GM23338 (cell line): ENCODE measurements around the gene MED13L. TPM values are rescaled to one million over a fixed set of nuclear protein-coding genes. Genes with fewer than 3 reads are reported as not detected.

ENCODE experiments used
- ATAC-seq: fragments of 200-7000 bp; cut with Tn5 transposase; 3 replicates; pipeline ENCODE4 v1.9.1; 2020
- DNase-seq: peaks from one replicate; pipeline ENCODE4 v3.0.0-alpha.2; 2015; ENCODE audit warnings: low spot score
- H2AFZ ChIP-seq: fragments of 200-600 bp; sonication (generic); 2 replicates; pipeline ENCODE4 v1.8.0; 2016; ENCODE audit warnings: antibody characterized with exemption, mild to moderate bottlenecking, moderate library complexity
- H3F3A ChIP-seq: fragments of 200-600 bp; sonication (generic); replicated peaks from 2 replicates; pipeline ENCODE4 v1.8.0; 2017; ENCODE audit warnings: antibody characterized with exemption, mixed run types, low read depth
- H3K27ac ChIP-seq: fragments of 200-600 bp; sonication (generic); 2 replicates; pipeline ENCODE4 v1.6.1; 2016; ENCODE audit warnings: low read depth
- H3K27me3 ChIP-seq: fragments of 200-600 bp; sonication (generic); 2 replicates; pipeline ENCODE4 v1.8.0; 2016; ENCODE audit warnings: mild to moderate bottlenecking, mixed run types, moderate library complexity; ENCODE audit not compliant: insufficient read depth
- H3K36me3 ChIP-seq: fragments of 200-600 bp; sonication (generic); 2 replicates; pipeline ENCODE4 v1.8.0; 2016; ENCODE audit warnings: mild to moderate bottlenecking; ENCODE audit not compliant: insufficient read depth
- H3K4me1 ChIP-seq: fragments of 200-600 bp; sonication (generic); 2 replicates; pipeline ENCODE4 v1.8.0; 2016; ENCODE audit warnings: mild to moderate bottlenecking, moderate library complexity; ENCODE audit not compliant: insufficient read depth
- H3K4me2 ChIP-seq: fragments of 200-600 bp; sonication (generic); 2 replicates; pipeline ENCODE4 v1.7.1; 2017; ENCODE audit warnings: mixed run types
- H3K4me3 ChIP-seq: fragments of 200-600 bp; sonication (generic); 2 replicates; pipeline ENCODE4 v1.6.1; 2016; ENCODE audit warnings: mixed run types
- H3K79me2 ChIP-seq: fragments of 200-600 bp; sonication (generic); replicated peaks from 2 replicates; pipeline ENCODE4 v1.8.0; 2017; ENCODE audit warnings: mild to moderate bottlenecking; ENCODE audit not compliant: insufficient read depth
- H3K9me2 ChIP-seq: fragments of 200-600 bp; sonication (generic); 2 replicates; pipeline ENCODE4 v1.8.0; 2017; ENCODE audit not compliant: insufficient read depth
- H4K20me1 ChIP-seq: fragments of 200-600 bp; sonication (generic); replicated peaks from 2 replicates; pipeline ENCODE4 v1.8.0; 2017; ENCODE audit warnings: mild to moderate bottlenecking; ENCODE audit not compliant: insufficient read depth
- H3K27ac Mint-ChIP-seq: 2 replicates; pipeline ENCODE4 v1.8.0; 2020; ENCODE audit warnings: inconsistent platforms, mild to moderate bottlenecking, moderate library complexity, mixed read lengths
- H3K27me3 Mint-ChIP-seq: 3 replicates; pipeline ENCODE4 v1.8.0; 2022; ENCODE audit warnings: low read depth, mild to moderate bottlenecking, moderate library complexity, mixed read lengths, inconsistent platforms; ENCODE audit not compliant: insufficient read depth, poor library complexity
- H3K36me3 Mint-ChIP-seq: 3 replicates; pipeline ENCODE4 v1.8.0; 2021; ENCODE audit warnings: low read depth, mild to moderate bottlenecking, inconsistent platforms, moderate library complexity, mixed read lengths
- H3K4me1 Mint-ChIP-seq: 3 replicates; pipeline ENCODE4 v1.8.0; 2020; ENCODE audit warnings: mild to moderate bottlenecking, inconsistent platforms, mixed read lengths
- H3K4me3 Mint-ChIP-seq: 3 replicates; pipeline ENCODE4 v1.8.0; 2021; ENCODE audit warnings: moderate library complexity, mild to moderate bottlenecking, inconsistent platforms, mixed read lengths
- H3K9me3 Mint-ChIP-seq: 3 replicates; pipeline ENCODE4 v1.8.0; 2020; ENCODE audit warnings: moderate library complexity, mild to moderate bottlenecking, inconsistent platforms, mixed read lengths
- CREB1 ChIP-seq: fragments of 250-450 bp; sonication (Bioruptor Pico); IDR thresholded peaks from 2 replicates; pipeline ENCODE4 v1.5.0; 2020; ENCODE audit warnings: low read depth, mild to moderate bottlenecking, moderate library complexity
- EZH2 ChIP-seq: fragments of 200-600 bp; sonication (generic); IDR thresholded peaks from one replicate; pipeline ENCODE4 v1.8.0; 2017; ENCODE audit warnings: antibody characterized with exemption, mild to moderate bottlenecking, low read depth; ENCODE audit not compliant: unreplicated experiment
- JUNB ChIP-seq: IDR thresholded peaks from one replicate; pipeline ENCODE4 v1.6.1; 2016; ENCODE audit warnings: antibody characterized with exemption; ENCODE audit not compliant: unreplicated experiment
- NANOG ChIP-seq: IDR thresholded peaks from 2 replicates; pipeline ENCODE4 v1.6.1; 2016; ENCODE audit warnings: antibody characterized with exemption, borderline replicate concordance
- POLR2AphosphoS5 ChIP-seq: IDR thresholded peaks from 2 replicates; pipeline ENCODE4 v1.6.1; 2016; ENCODE audit warnings: antibody characterized with exemption, low read depth
- STAT1 ChIP-seq: IDR thresholded peaks from one replicate; pipeline ENCODE4 v1.6.1; 2016; ENCODE audit warnings: antibody characterized with exemption; ENCODE audit not compliant: unreplicated experiment
- ZNF331 ChIP-seq: fragments of 250-450 bp; sonication (Bioruptor Pico); IDR thresholded peaks from 2 replicates; pipeline ENCODE4 v1.5.0; 2020; ENCODE audit warnings: low read depth, mild to moderate bottlenecking, moderate library complexity
- polyA plus RNA-seq: library from polyadenylated mRNA; unstranded; fragments of >200 nt; fragmentation: Nextera tagmentation; extraction: Ambion mirVana; gene quantifications from 2 replicates; pipeline ENCODE4 v1.2.1, GENCODE V29; 2016
- total RNA-seq: library from RNA; depleted of rRNA; stranded (reverse); fragments of >200 nt; shearing (Covaris generic); gene quantifications from 2 replicates; pipeline ENCODE4 v1.2.3, GENCODE V29; 2014
- TF ChIP-seq, protein P1 (sequence below): fragments of 250-450 bp; sonication (Bioruptor Pico); IDR thresholded peaks from 2 replicates; pipeline ENCODE4 v1.5.0; 2020; ENCODE audit warnings: mild to moderate bottlenecking, moderate library complexity
- TF ChIP-seq, protein P2 (sequence below), 2 experiments: fragments of 200-600 bp in 1 of 2; sonication (generic) in 1 of 2; conservative IDR thresholded peaks; 2 replicates each; pipeline versions ENCODE4 v1.5.1 to v1.6.1; 2016 to 2017; ENCODE audit warnings: antibody characterized with exemption in 2 of 2, low read depth in 2 of 2, mild to moderate bottlenecking in 2 of 2, moderate library complexity in 1 of 2
- TF ChIP-seq, protein P3 (sequence below): IDR thresholded peaks from one replicate; pipeline ENCODE4 v1.6.1; 2018; ENCODE audit warnings: antibody characterized with exemption; ENCODE audit not compliant: unreplicated experiment

Gene MED13L
- total and polyA plus RNA-seq, 2 experiments from 2014 or later, result 20.9 to 73.6 TPM

GRCh38 chr12:115957686-115958290, 319.7 kb downstream of the MED13L start:
- H4K20me1 ChIP-seq, result no peaks in the 10 kb centered on the region
- H3K4me3 ChIP-seq, result no peak overlapping the region
- ATAC-seq, result no peak
- H3K4me1 ChIP-seq, result peaks cover 4% of the 10 kb centered on the region
- Mint-ChIP-seq H3K27ac (no peak overlapping the region), H3K4me3 (no peak overlapping the region), H3K27me3 (peaks cover 3% of the 10 kb centered on the region), H3K9me3 (no peaks in the 10 kb centered on the region), H3K4me1 (peaks cover 21% of the 10 kb centered on the region; the same call in 2 of the 3 replicates), H3K36me3 (peaks cover 12% of the 10 kb centered on the region)
- no peaks in the 10 kb centered on the region for H3K79me2 ChIP-seq
- H3K9me2 ChIP-seq, result no peaks in the 10 kb centered on the region
- no peaks in the 10 kb centered on the region for H3K27me3 ChIP-seq
- H3K27ac ChIP-seq, result no peak overlapping the region
- no peak for DNase-seq
- TF ChIP-seq EZH2, result no peak
- TF ChIP-seq, protein P1, sequence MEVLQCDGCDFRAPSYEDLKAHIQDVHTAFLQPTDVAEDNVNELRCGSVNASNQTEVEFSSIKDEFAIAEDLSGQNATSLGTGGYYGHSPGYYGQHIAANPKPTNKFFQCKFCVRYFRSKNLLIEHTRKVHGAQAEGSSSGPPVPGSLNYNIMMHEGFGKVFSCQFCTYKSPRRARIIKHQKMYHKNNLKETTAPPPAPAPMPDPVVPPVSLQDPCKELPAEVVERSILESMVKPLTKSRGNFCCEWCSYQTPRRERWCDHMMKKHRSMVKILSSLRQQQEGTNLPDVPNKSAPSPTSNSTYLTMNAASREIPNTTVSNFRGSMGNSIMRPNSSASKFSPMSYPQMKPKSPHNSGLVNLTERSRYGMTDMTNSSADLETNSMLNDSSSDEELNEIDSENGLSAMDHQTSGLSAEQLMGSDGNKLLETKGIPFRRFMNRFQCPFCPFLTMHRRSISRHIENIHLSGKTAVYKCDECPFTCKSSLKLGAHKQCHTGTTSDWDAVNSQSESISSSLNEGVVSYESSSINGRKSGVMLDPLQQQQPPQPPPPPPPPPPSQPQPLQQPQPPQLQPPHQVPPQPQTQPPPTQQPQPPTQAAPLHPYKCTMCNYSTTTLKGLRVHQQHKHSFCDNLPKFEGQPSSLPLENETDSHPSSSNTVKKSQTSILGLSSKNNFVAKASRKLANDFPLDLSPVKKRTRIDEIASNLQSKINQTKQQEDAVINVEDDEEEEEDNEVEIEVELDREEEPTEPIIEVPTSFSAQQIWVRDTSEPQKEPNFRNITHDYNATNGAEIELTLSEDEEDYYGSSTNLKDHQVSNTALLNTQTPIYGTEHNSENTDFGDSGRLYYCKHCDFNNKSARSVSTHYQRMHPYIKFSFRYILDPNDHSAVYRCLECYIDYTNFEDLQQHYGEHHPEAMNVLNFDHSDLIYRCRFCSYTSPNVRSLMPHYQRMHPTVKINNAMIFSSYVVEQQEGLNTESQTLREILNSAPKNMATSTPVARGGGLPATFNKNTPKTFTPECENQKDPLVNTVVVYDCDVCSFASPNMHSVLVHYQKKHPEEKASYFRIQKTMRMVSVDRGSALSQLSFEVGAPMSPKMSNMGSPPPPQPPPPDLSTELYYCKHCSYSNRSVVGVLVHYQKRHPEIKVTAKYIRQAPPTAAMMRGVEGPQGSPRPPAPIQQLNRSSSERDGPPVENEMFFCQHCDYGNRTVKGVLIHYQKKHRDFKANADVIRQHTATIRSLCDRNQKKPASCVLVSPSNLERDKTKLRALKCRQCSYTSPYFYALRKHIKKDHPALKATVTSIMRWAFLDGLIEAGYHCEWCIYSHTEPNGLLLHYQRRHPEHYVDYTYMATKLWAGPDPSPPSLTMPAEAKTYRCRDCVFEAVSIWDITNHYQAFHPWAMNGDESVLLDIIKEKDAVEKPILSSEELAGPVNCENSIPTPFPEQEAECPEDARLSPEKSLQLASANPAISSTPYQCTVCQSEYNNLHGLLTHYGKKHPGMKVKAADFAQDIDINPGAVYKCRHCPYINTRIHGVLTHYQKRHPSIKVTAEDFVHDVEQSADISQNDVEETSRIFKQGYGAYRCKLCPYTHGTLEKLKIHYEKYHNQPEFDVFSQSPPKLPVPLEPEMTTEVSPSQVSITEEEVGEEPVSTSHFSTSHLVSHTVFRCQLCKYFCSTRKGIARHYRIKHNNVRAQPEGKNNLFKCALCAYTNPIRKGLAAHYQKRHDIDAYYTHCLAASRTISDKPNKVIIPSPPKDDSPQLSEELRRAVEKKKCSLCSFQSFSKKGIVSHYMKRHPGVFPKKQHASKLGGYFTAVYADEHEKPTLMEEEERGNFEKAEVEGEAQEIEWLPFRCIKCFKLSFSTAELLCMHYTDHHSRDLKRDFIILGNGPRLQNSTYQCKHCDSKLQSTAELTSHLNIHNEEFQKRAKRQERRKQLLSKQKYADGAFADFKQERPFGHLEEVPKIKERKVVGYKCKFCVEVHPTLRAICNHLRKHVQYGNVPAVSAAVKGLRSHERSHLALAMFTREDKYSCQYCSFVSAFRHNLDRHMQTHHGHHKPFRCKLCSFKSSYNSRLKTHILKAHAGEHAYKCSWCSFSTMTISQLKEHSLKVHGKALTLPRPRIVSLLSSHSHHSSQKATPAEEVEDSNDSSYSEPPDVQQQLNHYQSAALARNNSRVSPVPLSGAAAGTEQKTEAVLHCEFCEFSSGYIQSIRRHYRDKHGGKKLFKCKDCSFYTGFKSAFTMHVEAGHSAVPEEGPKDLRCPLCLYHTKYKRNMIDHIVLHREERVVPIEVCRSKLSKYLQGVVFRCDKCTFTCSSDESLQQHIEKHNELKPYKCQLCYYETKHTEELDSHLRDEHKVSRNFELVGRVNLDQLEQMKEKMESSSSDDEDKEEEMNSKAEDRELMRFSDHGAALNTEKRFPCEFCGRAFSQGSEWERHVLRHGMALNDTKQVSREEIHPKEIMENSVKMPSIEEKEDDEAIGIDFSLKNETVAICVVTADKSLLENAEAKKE (CRISPR knock-in tag), result no peak
- no peak for TF ChIP-seq POLR2AphosphoS5
- H3K4me2 ChIP-seq, result no peak overlapping the region
- no peaks in the 10 kb centered on the region for H3F3A ChIP-seq
- H2AFZ ChIP-seq, result no peak overlapping the region
- peaks cover 1% of the 10 kb centered on the region; the same call in 1 of the 2 replicates for H3K36me3 ChIP-seq

DNA sequence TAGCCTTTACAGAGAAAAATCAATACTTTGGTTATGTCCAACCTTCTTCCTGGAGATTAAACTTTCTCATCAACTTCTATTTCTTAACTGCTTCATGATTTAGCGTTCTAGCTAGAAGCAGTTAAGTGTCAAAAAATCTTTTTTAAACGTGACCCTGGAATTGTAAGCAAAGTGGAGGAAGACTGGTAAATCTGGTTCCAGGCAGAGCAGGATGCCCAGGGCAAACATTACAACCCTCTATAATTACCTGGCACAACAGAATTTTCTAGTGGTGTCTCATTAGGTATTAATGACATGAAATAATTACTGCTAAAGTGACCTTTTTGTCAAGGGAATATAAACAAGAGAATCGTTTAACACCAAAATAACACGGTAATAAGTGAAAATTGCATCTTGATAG, 320.8 kb downstream of the MED13L start:
- no peak for DNase-seq
- H3K9me2 ChIP-seq, result 0 out of 2 replicates have a peak, but pooled peaks cover 5% of the 10 kb centered on the region
- Mint-ChIP-seq H3K36me3 (peaks cover 8% of the 10 kb centered on the region), H3K27ac (no peak overlapping the region; the same call in 1 of the 2 replicates), H3K27me3 (peaks cover 3% of the 10 kb centered on the region), H3K9me3 (no peaks in the 10 kb centered on the region), H3K4me1 (peaks cover 28% of the 10 kb centered on the region), H3K4me3 (no peak overlapping the region)
- peak overlapping the region; percentile 15; the same call in 1 of the 2 replicates for H3K27ac ChIP-seq
- H2AFZ ChIP-seq, result no peak overlapping the region
- H3K4me1 ChIP-seq, result peaks cover 14% of the 10 kb centered on the region
- no peaks in the 10 kb centered on the region for H4K20me1 ChIP-seq
- no peak for ATAC-seq
- no peaks in the 10 kb centered on the region for H3F3A ChIP-seq
- no peaks in the 10 kb centered on the region for H3K79me2 ChIP-seq
- no peaks in the 10 kb centered on the region for H3K36me3 ChIP-seq
- no peak overlapping the region for H3K4me2 ChIP-seq
- H3K27me3 ChIP-seq, result no peaks in the 10 kb centered on the region
- H3K4me3 ChIP-seq, result no peak overlapping the region
- TF ChIP-seq STAT1, result no peak
- no peak for TF ChIP-seq CREB1 (CRISPR knock-in tag)
- TF ChIP-seq EZH2, result no peak
- TF ChIP-seq, protein P2, sequence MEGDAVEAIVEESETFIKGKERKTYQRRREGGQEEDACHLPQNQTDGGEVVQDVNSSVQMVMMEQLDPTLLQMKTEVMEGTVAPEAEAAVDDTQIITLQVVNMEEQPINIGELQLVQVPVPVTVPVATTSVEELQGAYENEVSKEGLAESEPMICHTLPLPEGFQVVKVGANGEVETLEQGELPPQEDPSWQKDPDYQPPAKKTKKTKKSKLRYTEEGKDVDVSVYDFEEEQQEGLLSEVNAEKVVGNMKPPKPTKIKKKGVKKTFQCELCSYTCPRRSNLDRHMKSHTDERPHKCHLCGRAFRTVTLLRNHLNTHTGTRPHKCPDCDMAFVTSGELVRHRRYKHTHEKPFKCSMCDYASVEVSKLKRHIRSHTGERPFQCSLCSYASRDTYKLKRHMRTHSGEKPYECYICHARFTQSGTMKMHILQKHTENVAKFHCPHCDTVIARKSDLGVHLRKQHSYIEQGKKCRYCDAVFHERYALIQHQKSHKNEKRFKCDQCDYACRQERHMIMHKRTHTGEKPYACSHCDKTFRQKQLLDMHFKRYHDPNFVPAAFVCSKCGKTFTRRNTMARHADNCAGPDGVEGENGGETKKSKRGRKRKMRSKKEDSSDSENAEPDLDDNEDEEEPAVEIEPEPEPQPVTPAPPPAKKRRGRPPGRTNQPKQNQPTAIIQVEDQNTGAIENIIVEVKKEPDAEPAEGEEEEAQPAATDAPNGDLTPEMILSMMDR (conservative IDR thresholded peaks at IDR 0.05; ENCODE audit: low read depth in 2 of 2), result no peak
- TF ChIP-seq JUNB, result no peak
- no peak for TF ChIP-seq ZNF331 (CRISPR knock-in tag)
- TF ChIP-seq, protein P3, sequence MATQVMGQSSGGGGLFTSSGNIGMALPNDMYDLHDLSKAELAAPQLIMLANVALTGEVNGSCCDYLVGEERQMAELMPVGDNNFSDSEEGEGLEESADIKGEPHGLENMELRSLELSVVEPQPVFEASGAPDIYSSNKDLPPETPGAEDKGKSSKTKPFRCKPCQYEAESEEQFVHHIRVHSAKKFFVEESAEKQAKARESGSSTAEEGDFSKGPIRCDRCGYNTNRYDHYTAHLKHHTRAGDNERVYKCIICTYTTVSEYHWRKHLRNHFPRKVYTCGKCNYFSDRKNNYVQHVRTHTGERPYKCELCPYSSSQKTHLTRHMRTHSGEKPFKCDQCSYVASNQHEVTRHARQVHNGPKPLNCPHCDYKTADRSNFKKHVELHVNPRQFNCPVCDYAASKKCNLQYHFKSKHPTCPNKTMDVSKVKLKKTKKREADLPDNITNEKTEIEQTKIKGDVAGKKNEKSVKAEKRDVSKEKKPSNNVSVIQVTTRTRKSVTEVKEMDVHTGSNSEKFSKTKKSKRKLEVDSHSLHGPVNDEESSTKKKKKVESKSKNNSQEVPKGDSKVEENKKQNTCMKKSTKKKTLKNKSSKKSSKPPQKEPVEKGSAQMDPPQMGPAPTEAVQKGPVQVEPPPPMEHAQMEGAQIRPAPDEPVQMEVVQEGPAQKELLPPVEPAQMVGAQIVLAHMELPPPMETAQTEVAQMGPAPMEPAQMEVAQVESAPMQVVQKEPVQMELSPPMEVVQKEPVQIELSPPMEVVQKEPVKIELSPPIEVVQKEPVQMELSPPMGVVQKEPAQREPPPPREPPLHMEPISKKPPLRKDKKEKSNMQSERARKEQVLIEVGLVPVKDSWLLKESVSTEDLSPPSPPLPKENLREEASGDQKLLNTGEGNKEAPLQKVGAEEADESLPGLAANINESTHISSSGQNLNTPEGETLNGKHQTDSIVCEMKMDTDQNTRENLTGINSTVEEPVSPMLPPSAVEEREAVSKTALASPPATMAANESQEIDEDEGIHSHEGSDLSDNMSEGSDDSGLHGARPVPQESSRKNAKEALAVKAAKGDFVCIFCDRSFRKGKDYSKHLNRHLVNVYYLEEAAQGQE, result no peak
- TF ChIP-seq NANOG, result no peak
